Tibial nerve (tissue), 4 donors: ENCODE measurements around the gene OXLD1.

Source experiments
- EP300 ChIP-seq, 2 donors: sonication (generic); formaldehyde crosslinking; IDR thresholded peaks; one replicate each; pipeline ENCODE4 v1.6.1; 2017; ENCODE audit warnings: antibody characterized with exemption in 2 of 2, mild to moderate bottlenecking in 1 of 2
- POLR2A ChIP-seq, 2 donors: fragments of 450-650 bp; IDR thresholded peaks; one replicate each; pipeline ENCODE4 v1.6.1; 2017; ENCODE audit warnings: antibody characterized with exemption in 2 of 2, mild to moderate bottlenecking in 2 of 2, moderate library complexity in 2 of 2
- TF ChIP-seq, protein P1 (sequence below), 5 experiments: fragments of 200-600 bp in 3 of 5; fragments of 450-650 bp in 2 of 5; sonication (generic) in 3 of 5; IDR thresholded peaks; one replicate each; pipeline ENCODE4 v1.5.1; 2016 to 2019; ENCODE audit warnings: antibody characterized with exemption in 5 of 5, mild to moderate bottlenecking in 3 of 5, moderate library complexity in 2 of 5

DNA sequence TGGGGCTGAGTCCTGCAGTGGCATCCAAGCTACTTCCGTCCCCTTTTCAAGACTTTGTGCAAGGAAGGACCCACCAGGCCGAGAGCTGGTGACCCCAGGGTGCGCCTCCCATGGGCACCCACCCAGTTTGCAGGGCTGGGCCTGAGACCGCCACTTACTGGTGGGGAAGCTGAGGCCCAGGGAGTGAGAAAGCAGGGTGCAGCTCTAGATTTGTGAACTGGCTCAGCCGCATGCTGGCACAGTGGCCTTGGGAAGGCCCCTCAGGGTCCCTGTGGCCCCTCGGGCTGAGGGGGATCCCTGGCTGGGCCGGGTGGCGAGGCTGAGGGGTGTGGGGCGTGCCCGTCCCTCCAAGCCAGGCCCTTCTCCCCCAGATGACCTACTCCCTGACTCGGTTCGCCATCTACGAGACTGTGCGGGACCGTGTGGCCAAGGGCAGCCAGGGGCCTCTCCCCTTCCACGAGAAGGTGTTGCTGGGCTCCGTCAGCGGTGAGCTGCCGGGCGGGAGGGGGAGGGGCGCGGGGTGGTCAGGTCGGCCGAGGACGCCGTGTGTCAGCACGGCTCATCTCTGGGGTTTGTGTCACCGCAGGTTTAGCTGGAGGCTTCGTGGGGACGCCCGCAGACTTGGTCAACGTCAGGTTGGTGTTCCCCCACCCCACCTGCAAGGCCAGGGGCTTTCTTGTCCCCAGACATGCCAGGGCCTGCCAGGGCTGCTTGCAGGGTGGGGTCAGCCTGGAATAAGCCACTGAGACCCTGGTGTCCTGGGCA is 48.9 kb upstream of the OXLD1 start:
- TF ChIP-seq POLR2A (IDR thresholded peaks at IDR 0.05) = no peak
- TF ChIP-seq, protein P1, sequence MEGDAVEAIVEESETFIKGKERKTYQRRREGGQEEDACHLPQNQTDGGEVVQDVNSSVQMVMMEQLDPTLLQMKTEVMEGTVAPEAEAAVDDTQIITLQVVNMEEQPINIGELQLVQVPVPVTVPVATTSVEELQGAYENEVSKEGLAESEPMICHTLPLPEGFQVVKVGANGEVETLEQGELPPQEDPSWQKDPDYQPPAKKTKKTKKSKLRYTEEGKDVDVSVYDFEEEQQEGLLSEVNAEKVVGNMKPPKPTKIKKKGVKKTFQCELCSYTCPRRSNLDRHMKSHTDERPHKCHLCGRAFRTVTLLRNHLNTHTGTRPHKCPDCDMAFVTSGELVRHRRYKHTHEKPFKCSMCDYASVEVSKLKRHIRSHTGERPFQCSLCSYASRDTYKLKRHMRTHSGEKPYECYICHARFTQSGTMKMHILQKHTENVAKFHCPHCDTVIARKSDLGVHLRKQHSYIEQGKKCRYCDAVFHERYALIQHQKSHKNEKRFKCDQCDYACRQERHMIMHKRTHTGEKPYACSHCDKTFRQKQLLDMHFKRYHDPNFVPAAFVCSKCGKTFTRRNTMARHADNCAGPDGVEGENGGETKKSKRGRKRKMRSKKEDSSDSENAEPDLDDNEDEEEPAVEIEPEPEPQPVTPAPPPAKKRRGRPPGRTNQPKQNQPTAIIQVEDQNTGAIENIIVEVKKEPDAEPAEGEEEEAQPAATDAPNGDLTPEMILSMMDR (IDR thresholded peaks at IDR 0.05) = no peak
- TF ChIP-seq EP300 (IDR thresholded peaks at IDR 0.05) = no peak
